Measurements from ENCODE around the gene GPR15LG.
"Not testable (repeated sequence)": the region's sequence is repeated elsewhere in the genome, so short reads cannot be mapped to it uniquely, and the experiment has no call there.

DNA sequence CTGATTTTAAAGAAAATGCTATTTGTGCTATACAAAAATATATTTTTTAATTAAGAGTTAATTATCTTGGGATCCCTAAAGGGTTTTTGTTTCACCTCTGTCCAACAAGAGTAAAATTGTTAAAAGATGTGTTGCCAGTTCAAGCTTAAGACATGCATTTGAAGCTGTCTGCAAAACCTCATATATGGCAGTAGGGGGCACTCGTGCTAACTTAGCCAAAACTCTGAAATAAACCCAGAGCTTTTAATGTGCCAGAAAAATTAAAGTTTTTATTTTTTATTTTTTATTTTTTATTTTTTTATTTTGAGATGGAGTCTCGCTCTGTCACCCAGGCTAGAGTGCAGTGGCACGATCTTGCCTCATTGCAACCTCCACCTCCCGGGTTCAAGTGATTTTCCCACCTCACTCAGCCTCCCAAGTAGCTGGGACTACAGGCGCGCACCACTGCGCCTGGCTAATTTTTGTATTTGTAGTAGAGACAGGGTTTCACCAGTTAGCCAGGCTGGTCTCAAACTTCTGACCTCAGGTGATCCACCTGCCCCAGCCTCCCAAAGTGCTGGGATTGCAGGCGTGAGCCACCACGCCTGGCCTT is 25.5 kb upstream of the GPR15LG start:
- TF ChIP-seq, protein P1, sequence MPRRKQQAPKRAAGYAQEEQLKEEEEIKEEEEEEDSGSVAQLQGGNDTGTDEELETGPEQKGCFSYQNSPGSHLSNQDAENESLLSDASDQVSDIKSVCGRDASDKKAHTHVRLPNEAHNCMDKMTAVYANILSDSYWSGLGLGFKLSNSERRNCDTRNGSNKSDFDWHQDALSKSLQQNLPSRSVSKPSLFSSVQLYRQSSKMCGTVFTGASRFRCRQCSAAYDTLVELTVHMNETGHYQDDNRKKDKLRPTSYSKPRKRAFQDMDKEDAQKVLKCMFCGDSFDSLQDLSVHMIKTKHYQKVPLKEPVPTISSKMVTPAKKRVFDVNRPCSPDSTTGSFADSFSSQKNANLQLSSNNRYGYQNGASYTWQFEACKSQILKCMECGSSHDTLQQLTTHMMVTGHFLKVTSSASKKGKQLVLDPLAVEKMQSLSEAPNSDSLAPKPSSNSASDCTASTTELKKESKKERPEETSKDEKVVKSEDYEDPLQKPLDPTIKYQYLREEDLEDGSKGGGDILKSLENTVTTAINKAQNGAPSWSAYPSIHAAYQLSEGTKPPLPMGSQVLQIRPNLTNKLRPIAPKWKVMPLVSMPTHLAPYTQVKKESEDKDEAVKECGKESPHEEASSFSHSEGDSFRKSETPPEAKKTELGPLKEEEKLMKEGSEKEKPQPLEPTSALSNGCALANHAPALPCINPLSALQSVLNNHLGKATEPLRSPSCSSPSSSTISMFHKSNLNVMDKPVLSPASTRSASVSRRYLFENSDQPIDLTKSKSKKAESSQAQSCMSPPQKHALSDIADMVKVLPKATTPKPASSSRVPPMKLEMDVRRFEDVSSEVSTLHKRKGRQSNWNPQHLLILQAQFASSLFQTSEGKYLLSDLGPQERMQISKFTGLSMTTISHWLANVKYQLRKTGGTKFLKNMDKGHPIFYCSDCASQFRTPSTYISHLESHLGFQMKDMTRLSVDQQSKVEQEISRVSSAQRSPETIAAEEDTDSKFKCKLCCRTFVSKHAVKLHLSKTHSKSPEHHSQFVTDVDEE (CRISPR knock-in tag; IDR thresholded peaks at IDR 0.05): not testable (repeated sequence)
- TF ChIP-seq TOX (CRISPR knock-in tag; IDR thresholded peaks at IDR 0.05; ENCODE audit: borderline replicate concordance); SNAI2 (CRISPR knock-in tag; IDR thresholded peaks at IDR 0.05); ZNF8 (CRISPR knock-in tag; IDR thresholded peaks at IDR 0.05); RARB (CRISPR knock-in tag; IDR thresholded peaks at IDR 0.05); ZC3H10 (CRISPR knock-in tag; IDR thresholded peaks at IDR 0.05); ZFP30 (CRISPR knock-in tag; IDR thresholded peaks at IDR 0.05); ESRRG (CRISPR knock-in tag; IDR thresholded peaks at IDR 0.05); PPARA (CRISPR knock-in tag; IDR thresholded peaks at IDR 0.05; ENCODE audit: borderline replicate concordance); ZFP3 (CRISPR knock-in tag; IDR thresholded peaks at IDR 0.05): not testable (repeated sequence)
- TF ChIP-seq, protein P2, sequence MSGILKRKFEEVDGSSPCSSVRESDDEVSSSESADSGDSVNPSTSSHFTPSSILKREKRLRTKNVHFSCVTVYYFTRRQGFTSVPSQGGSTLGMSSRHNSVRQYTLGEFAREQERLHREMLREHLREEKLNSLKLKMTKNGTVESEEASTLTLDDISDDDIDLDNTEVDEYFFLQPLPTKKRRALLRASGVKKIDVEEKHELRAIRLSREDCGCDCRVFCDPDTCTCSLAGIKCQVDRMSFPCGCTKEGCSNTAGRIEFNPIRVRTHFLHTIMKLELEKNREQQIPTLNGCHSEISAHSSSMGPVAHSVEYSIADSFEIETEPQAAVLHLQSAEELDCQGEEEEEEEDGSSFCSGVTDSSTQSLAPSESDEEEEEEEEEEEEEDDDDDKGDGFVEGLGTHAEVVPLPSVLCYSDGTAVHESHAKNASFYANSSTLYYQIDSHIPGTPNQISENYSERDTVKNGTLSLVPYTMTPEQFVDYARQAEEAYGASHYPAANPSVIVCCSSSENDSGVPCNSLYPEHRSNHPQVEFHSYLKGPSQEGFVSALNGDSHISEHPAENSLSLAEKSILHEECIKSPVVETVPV (CRISPR knock-in tag; IDR thresholded peaks at IDR 0.05): not testable (repeated sequence)
- TF ChIP-seq, protein P3, sequence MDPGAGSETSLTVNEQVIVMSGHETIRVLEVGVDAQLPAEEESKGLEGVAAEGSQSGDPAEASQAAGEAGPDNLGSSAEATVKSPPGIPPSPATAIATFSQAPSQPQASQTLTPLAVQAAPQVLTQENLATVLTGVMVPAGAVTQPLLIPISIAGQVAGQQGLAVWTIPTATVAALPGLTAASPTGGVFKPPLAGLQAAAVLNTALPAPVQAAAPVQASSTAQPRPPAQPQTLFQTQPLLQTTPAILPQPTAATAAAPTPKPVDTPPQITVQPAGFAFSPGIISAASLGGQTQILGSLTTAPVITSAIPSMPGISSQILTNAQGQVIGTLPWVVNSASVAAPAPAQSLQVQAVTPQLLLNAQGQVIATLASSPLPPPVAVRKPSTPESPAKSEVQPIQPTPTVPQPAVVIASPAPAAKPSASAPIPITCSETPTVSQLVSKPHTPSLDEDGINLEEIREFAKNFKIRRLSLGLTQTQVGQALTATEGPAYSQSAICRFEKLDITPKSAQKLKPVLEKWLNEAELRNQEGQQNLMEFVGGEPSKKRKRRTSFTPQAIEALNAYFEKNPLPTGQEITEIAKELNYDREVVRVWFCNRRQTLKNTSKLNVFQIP (CRISPR knock-in tag; IDR thresholded peaks at IDR 0.05; ENCODE audit: borderline replicate concordance, low read depth): not testable (repeated sequence)

Data from SK-N-SH treated with all-trans-retinoic acid at 6 μM for 48 hours (cell line).